Activated B cell treated with CpG ODN at 0.5 μM for 24 hours (primary cell): ENCODE results near the gene PTPN13. TPM values are rescaled to one million over a fixed set of nuclear protein-coding genes. Genes with fewer than 3 reads are reported as not detected.

Experiments used
- ATAC-seq: fragments of 200-7000 bp; cut with Tn5 transposase; one replicate; pipeline ENCODE4 v1.10.0; 2021; ENCODE audit warnings: low read depth, mild to moderate bottlenecking, moderate library complexity
- CTCF ChIA-PET: fragments of 350-600 bp; sonication (Branson Sonifier 250); formaldehyde crosslinking; loops from one replicate; lab custom pipeline; 2021; ENCODE audit warnings: antibody characterized with exemption; lab: Charles Lee
- POLR2A ChIA-PET: fragments of 350-600 bp; sonication (Branson Sonifier 250); formaldehyde crosslinking; loops from one replicate; lab custom pipeline; 2021; ENCODE audit warnings: antibody characterized with exemption; lab: Charles Lee
- DNase-seq: peaks from one replicate; pipeline ENCODE4 v3.0.0; 2022
- H3K27ac Mint-ChIP-seq: one replicate; pipeline ENCODE4 v1.8.0; 2020; ENCODE audit warnings: mixed read lengths
- H3K27me3 Mint-ChIP-seq: one replicate; pipeline ENCODE4 v1.8.0; 2021; ENCODE audit warnings: mixed read lengths
- H3K36me3 Mint-ChIP-seq: one replicate; pipeline ENCODE4 v1.8.0; 2021; ENCODE audit warnings: low read depth, mixed read lengths
- H3K4me1 Mint-ChIP-seq: one replicate; pipeline ENCODE4 v1.8.0; 2021; ENCODE audit warnings: mixed read lengths
- H3K4me3 Mint-ChIP-seq: one replicate; pipeline ENCODE4 v1.8.0; 2020; ENCODE audit warnings: mild to moderate bottlenecking, mixed read lengths
- H3K9me3 Mint-ChIP-seq: one replicate; pipeline ENCODE4 v1.8.0; 2020; ENCODE audit warnings: mixed read lengths
- intact Hi-C: fragments of 100-400 bp; cut with micrococcal nuclease; formaldehyde crosslinking; loops from one replicate; pipeline ENCODE4 v1.15.1; 2024
- total RNA-seq: library from RNA; stranded (reverse); gene quantifications from 2 replicates; pipeline ENCODE4 v1.2.3, GENCODE V29; 2022
- TF ChIP-seq, protein P1 (sequence below): fragments of 200-600 bp; IDR thresholded peaks from one replicate; pipeline ENCODE4 v1.8.0; 2022; ENCODE audit warnings: antibody characterized with exemption, mild to moderate bottlenecking

PTPN13 gene, protein sequence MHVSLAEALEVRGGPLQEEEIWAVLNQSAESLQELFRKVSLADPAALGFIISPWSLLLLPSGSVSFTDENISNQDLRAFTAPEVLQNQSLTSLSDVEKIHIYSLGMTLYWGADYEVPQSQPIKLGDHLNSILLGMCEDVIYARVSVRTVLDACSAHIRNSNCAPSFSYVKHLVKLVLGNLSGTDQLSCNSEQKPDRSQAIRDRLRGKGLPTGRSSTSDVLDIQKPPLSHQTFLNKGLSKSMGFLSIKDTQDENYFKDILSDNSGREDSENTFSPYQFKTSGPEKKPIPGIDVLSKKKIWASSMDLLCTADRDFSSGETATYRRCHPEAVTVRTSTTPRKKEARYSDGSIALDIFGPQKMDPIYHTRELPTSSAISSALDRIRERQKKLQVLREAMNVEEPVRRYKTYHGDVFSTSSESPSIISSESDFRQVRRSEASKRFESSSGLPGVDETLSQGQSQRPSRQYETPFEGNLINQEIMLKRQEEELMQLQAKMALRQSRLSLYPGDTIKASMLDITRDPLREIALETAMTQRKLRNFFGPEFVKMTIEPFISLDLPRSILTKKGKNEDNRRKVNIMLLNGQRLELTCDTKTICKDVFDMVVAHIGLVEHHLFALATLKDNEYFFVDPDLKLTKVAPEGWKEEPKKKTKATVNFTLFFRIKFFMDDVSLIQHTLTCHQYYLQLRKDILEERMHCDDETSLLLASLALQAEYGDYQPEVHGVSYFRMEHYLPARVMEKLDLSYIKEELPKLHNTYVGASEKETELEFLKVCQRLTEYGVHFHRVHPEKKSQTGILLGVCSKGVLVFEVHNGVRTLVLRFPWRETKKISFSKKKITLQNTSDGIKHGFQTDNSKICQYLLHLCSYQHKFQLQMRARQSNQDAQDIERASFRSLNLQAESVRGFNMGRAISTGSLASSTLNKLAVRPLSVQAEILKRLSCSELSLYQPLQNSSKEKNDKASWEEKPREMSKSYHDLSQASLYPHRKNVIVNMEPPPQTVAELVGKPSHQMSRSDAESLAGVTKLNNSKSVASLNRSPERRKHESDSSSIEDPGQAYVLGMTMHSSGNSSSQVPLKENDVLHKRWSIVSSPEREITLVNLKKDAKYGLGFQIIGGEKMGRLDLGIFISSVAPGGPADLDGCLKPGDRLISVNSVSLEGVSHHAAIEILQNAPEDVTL (N-terminal part only)
- total RNA-seq: 0.07 and 0.12 TPM in 2 replicates

DNA sequence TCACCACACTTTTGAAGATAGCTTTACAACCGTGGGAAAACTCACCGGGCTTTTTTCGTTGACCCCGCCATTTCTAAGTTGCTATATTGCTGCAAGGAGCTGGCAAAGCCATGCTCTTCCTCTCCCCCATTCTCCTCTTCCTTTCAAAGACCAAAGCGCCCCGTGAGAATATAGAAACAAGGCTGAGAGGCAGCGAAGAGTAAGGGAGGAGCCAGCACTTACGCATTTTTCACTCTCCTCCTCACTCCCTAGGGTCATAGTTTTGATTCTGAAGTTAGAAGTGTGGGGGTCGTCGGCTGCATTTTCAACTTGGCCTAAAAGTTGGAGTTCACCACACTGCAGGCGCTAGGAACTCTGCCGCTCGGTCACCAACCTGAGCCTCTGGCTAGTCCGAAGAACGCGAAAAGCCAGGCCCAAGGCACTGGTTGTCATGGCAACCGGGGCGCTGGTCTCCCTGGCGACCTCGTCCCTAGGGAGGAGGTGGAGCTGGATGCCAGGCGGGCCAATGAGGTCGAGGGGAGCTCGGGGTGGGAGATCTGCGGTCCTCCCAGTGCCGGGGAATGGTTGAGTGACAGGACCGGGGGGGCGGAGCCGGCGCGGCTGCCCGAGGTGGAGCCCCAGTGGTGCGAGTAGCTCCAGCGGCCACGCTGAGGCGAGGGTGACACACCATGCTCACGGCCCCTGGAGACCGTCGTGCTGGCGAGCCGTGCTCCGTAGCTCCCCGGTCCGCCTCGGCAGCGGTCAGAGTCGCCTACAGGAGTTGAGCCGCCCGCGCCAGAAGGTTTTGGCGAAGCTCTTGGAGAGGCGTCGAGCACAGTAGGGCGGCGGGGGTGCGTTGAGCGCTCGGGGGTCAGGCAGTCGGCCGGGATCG lies at the start of gene PTPN13:
Gene PTPN13, plus strand, starts transcription at position 628 of the 871 bp plus-strand sequence. CDS start 40,942 bp downstream, outside the sequence.
- H3K9me3 Mint-ChIP-seq: no peaks in the 10 kb centered on the region
- ATAC-seq: peak; percentile 94
- H3K4me3 Mint-ChIP-seq: peak within 1 kb of the TSS; percentile 78
- intact Hi-C loops: loop anchor here (1.0 kb wide), 1 partner anchor 8 kb away; no protein-coding TSS in a partner anchor
- POLR2A ChIA-PET: no interaction called here
- DNase-seq: peak; percentile 66
- no peaks in the 10 kb centered on the region for H3K36me3 Mint-ChIP-seq
- peak within 1 kb of the TSS; percentile 42 for H3K27ac Mint-ChIP-seq
- TF ChIP-seq, protein P1, sequence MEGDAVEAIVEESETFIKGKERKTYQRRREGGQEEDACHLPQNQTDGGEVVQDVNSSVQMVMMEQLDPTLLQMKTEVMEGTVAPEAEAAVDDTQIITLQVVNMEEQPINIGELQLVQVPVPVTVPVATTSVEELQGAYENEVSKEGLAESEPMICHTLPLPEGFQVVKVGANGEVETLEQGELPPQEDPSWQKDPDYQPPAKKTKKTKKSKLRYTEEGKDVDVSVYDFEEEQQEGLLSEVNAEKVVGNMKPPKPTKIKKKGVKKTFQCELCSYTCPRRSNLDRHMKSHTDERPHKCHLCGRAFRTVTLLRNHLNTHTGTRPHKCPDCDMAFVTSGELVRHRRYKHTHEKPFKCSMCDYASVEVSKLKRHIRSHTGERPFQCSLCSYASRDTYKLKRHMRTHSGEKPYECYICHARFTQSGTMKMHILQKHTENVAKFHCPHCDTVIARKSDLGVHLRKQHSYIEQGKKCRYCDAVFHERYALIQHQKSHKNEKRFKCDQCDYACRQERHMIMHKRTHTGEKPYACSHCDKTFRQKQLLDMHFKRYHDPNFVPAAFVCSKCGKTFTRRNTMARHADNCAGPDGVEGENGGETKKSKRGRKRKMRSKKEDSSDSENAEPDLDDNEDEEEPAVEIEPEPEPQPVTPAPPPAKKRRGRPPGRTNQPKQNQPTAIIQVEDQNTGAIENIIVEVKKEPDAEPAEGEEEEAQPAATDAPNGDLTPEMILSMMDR: no peak
- H3K27me3 Mint-ChIP-seq: peaks cover 33% of the 10 kb centered on the region
- peaks cover 15% of the 10 kb centered on the region for H3K4me1 Mint-ChIP-seq
- CTCF ChIA-PET: no interaction called here

DNA sequence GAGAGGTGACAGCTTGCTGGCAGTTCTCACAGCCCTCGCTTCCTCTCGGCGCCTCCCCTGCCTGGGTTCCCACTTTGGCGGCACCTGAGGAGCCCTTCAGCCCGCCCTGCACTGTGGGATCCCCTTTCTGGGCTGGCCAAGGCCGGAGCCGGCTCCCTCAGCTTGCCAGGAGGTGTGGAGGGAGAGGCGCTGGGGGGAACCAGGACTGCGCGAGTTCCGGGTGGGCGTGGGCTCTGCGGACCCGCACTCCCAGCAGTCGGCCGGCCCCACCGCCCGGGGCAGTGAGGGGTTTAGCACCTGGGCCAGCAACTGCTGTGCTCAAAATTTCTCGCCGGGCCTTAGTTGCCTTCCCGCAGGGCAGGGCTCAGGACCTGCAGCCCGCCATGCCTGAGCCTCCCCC lies 47.0 kb upstream of the PTPN13 start:
- ChIA-PET CTCF (no interaction called here), POLR2A (no interaction called here)
- H3K36me3 Mint-ChIP-seq: no peaks in the 10 kb centered on the region
- H3K4me3 Mint-ChIP-seq: no peak overlapping the region
- ATAC-seq: no peak
- DNase-seq: no peak
- peaks cover 7% of the 10 kb centered on the region for H3K9me3 Mint-ChIP-seq
- H3K27me3 Mint-ChIP-seq: peaks cover 6% of the 10 kb centered on the region
- H3K27ac Mint-ChIP-seq: no peak overlapping the region
- TF ChIP-seq, protein P1: no peak
- no peaks in the 10 kb centered on the region for H3K4me1 Mint-ChIP-seq
- intact Hi-C loops: no loop called here

DNA sequence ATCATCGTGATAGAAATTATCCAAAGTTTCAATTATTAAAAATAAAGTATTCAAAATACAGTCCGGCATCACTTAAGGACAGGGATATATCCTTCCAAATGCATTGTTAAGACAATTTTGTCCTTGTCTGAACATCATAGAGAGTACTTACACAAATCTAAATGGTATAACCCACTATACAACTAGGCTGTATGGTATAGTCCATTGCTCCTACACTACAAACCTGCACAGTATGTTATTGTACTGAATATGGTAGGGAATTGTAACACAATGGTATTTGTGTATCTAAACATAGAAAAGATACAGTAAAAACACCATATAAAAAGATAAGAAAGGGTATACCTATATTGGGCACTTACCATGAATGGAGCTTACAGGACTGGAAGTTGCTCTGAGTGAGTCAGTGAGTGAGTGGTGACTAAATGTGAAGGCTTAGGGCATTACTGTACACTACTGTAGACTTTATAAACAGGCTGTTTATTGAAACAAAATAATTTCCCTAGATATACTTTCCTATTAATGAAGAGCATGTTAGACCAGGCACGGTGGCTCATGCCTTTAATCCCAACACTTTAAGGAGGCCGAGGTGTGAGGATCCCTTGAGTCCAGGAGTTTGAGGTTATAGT lies 44.8 kb upstream of the PTPN13 start:
- Mint-ChIP-seq H3K9me3 (peaks cover 7% of the 10 kb centered on the region), H3K4me3 (no peak overlapping the region), H3K27me3 (peaks cover 3% of the 10 kb centered on the region), H3K27ac (no peak overlapping the region), H3K4me1 (no peaks in the 10 kb centered on the region), H3K36me3 (no peaks in the 10 kb centered on the region)
- POLR2A ChIA-PET: no interaction called here
- no peak for DNase-seq
- CTCF ChIA-PET: no interaction called here
- intact Hi-C loops: no loop called here
- no peak for ATAC-seq
- TF ChIP-seq, protein P1: no peak

DNA sequence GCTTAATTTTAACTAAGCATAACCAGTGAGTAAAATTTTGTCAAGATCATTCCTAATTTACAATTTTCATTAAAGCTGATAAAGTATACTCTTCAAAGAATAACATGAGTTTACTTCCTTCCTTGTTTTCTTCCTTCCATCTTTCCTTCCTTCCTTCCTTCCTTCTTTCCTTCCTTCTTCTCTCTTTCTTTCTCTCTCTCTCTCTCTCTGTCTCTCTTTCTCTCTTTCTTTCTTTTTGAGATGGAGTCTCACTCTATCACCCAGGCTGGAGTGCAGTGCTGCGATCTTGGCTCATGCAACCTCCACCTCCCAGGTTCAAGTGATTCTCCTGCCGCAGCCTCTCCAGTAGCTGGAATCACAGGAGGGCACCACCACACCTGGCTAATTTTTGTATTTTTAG lies 42.7 kb upstream of the PTPN13 start:
- CTCF ChIA-PET: no interaction called here

More for the DNA sequence above, 42.7 kb upstream of the PTPN13 start:
- POLR2A ChIA-PET: interaction anchor here (0.6 kb wide), 1 partner anchor 947 kb away, joined by 3 read pairs; no protein-coding TSS in a partner anchor
- peaks cover 5% of the 10 kb centered on the region for H3K27me3 Mint-ChIP-seq
- H3K4me1 Mint-ChIP-seq: no peaks in the 10 kb centered on the region
- DNase-seq (no peak), ATAC-seq (no peak)
- peaks cover 5% of the 10 kb centered on the region for H3K9me3 Mint-ChIP-seq
- no peak overlapping the region for H3K27ac Mint-ChIP-seq
- no peak overlapping the region for H3K4me3 Mint-ChIP-seq
- no peaks in the 10 kb centered on the region for H3K36me3 Mint-ChIP-seq
- TF ChIP-seq, protein P1: no peak
- intact Hi-C loops: no loop called here
